Frontal cortex (tissue), 4 donors: ENCODE data around the gene OR3A2. TPM values are rescaled to one million over a fixed set of nuclear protein-coding genes. Genes with fewer than 3 reads are reported as not detected.
"Not testable (repeated sequence)": the region's sequence is repeated elsewhere in the genome, so short reads cannot be mapped to it uniquely, and the experiment has no call there.

Experiments used
- DNase-seq, 2 donors: peaks; one replicate each; pipeline ENCODE4 v3.0.0; 2012; ENCODE audit warnings: low spot score in 2 of 2
- FAIRE-seq: peaks from 2 replicates; lab custom pipeline; 2012; peaks lifted over from hg19 to GRCh38; lab: Jason Lieb, UNC
- small RNA-seq: library from RNA; depleted of rRNA; stranded (forward); fragments of <200 nt; gene quantifications from one replicate; pipeline ENCODE3, GENCODE V24; 2014
- total RNA-seq: library from RNA; depleted of rRNA; stranded (reverse); fragments of >200 nt; gene quantifications from one replicate; pipeline ENCODE4 v1.2.3, GENCODE V29; 2014
- donor health status: control.
- donor health status: control.
- donor health status: control.

OR3A2 gene
- total RNA-seq, 1 donor from 2014 or later, result 2.4 TPM

DNA sequence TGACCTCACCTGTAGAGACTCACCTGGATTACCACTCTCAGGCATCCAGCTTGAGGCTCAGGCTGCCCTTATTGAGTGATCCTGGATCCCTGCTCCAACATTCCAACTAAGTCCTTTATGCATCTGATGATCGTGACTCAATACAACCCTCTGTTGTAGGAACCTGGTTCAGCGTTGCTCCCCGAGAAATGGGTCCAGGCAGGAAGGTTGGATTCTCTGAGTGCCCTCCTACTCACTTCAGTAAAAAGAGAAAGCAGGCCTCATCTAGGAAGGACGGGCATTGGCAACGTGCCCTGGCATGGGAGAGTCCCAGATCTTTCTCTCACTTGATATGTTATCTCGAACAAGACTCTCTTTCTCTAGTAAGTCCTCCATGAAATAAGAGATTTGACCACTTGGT lies 87.8 kb downstream of the OR3A2 start, which contains the start of gene OR3A1:
Gene OR3A1 (minus strand): TSS at position 101 of the 400 bp plus-strand sequence. CDS start 5,778 bp downstream, outside the sequence.
- no peak for FAIRE-seq

DNA sequence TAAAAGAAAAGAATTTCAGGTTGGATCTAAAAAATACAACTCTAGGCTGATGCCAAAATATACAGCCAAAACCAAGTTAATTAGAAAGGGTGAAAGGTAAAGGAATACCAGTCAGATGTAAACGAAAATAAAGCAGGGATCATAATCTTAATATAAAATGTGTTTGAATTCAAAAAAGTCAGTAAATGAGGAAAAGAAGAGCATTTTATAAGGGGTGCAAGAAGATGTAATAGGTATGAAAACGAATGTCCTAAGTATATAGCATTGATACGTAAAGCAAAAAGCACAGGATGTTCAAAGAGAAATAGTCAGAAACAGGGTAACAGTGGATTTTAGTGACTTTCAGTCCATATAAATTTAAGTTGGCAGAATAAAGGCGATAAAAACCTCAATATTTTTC lies 90.5 kb downstream of the OR3A2 start:
- DNase-seq, result no peak

More for the DNA sequence above, 87.8 kb downstream of the OR3A2 start, which contains the start of gene OR3A1:
- no peak for DNase-seq

DNA sequence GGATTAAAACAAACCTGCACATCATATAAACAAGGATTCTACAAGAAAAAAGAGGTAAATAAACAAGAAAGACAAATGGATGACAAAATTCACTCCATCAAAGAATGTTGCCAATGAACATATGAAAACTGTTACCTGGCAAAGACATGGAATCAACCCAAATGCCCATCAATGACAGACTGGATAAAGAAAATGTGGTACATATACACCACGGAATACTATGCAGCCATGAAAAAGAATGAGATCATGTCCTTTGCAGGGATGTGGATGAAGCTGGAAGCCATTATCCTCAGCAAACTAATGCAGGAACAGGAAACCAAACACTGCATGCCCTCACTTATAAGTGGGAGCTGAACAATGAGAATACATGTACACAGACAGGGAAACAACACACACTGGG lies 92.6 kb downstream of the OR3A2 start:
- not testable (repeated sequence) for DNase-seq, FAIRE-seq

More for the DNA sequence above, 90.5 kb downstream of the OR3A2 start:
- FAIRE-seq, result no peak

DNA sequence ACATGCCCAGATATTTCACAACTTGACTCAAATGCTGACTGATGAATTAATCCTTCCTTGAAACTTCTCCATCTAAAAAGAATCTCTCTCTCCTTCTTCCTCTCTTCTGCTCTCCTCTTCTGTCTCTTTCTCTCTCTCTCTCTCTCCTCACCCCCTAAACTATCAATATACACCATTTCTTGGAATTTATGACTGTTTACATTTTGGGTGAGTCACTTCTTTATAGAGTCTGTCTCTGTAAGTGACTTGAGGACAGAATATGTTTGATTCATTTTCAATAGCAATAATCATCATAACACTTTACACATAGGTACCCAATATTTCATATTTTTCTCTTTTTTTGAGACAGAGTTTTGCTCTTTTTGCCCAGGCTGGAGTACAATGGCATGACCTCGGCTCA lies 103.2 kb downstream of the OR3A2 start:
- DNase-seq, result no peak
- no peak for FAIRE-seq

DNA sequence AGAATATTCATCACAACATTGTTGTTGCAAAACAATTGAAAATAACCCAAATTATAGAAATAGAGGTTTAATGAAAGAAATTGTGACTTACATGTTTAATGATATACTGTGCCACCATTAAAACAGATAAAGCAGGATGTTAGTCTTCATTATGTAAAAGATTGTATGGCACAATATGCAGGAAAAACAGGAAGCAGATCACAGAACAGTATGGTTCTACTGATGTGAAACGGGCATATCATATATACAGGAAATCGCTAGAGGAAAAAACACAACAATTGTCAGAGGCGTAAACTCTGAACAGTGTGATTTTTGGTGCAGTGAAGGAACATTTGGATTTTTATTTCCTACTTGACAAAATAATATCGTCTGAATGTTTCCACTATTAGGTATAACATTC lies 110.0 kb downstream of the OR3A2 start:
- no peak for DNase-seq
- FAIRE-seq, result no peak

DNA sequence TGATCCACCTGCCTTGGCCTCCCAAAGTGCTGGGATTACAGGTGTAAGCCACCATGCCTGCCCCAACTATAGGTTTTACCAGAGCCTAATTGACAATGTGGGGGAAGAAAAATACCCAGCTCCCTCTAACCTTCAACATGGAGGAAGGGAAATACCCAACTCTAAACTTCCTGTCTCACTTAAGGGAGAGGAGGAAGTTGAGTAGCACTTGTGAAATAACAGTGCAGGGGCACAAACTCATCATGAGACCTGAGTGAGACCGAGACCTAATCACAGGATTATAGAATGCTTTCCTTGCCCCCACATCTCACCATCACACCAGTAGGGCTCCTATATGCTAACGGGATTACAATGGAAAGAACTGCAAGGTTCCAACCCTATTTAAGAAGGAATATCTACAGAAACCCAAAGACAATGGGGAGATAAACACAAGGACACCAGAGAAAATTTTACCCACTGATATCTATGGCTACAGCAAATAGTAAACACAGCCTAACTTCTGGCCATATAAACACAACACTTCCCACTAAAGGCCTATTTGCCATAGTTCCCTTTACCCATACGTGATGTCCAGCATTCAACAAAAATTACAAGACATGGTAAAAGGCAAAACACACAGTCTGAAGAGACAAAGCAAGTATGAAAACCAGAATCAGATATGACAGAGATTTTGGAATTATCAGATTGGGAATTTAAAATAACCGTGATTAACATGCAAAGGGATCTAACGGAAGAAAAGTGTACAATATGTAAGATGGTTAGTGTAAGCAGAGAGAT lies 114.8 kb downstream of the OR3A2 start:
- DNase-seq, result no peak
- no peak for FAIRE-seq

DNA sequence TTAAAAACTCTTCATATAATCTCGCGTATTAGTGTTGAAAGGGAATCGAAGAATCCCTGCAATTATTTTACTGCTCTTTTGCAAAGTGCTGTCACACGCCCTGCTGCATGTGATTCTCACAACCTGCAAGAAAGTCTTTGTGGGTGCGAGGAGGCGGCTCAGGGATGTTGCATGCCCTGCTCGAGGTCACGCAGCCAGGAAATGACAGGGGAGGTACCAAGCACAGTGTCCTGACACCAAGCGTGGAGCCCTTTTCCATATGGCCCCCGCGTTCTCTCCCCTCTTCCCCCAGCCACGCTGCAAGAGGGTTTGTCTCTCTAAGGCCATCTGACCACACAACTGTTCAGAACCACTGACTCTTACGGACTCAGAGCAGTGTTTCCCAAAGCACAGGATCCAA lies 125.5 kb downstream of the OR3A2 start:
- DNase-seq (no peak), FAIRE-seq (no peak)

DNA sequence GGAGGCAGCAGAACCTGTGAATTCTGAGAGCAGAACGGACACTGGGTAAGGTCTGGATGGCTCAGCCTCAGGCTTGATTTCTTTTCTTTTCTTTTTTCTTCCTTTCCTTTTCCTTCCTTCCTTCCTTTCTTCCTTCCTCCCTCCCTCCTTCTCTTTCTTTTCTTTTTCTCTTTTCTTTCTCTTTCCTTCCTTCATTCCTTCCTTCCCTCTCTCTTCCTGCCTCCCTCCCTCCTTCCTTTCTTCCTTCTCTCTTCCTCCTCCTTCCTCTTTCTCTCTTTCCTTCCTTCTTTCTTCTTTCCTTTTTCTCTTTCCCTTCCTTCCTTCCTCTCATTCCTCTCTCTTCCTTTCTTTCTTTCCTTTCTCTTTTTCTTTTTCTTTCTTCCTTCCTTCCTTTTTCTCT lies 125.9 kb downstream of the OR3A2 start:
- DNase-seq (no peak), FAIRE-seq (no peak)

DNA sequence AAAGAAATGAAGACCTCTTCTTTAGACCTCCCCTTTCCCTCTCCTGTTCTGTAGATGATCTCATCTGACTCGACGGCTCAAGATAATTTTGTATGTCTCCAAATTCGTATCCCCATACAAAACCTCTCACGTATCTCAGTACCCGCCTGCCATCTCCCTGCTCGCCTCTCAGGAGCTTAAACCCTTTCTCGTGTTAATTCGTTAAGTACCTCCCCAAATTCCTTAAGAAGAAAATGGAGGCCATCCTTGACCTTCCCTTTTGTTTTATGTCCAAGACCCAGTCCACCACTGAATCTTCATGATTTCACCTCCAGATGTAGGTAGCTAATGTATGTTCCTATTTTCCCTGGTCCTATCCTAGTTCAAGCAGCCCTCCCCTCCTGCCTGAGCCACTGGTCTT lies 129.5 kb downstream of the OR3A2 start:
- DNase-seq (no peak), FAIRE-seq (no peak)

DNA sequence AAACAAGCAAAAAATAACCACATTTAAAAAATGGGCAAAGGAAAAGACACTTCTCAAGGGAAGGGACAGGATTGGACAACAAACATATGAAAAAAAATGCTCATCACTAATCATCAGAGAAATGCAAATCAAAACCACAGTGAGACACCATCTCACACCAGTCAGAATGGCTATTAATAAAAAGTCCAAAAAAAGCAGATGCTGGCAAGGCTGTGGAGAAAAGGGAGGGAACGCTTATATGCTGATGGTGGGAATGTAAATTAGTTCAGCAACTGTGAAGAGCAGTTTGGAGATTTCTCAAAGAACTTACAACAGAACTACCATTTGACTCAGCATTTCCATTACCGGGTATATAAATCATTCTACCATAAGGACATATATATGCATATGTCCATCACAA lies 137.1 kb downstream of the OR3A2 start:
- DNase-seq, FAIRE-seq: not testable (repeated sequence)

DNA sequence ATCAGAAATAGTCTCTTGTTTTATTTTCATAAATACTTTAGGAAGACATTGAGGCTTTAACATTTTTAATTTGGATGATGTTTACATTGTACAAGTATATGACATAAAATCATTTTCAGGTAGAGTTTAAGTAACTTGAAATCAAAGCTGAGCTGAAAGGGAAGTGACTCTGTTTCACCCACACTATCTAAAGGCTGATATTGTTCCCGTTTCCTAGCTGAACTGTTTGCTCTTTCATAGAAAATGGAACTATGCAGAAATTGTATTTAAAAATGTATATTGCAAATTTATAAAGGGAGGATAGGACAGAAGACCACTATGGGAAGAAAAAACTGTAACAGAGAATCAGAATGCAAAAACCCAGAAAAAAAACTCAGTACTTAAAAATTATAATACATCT lies 141.3 kb downstream of the OR3A2 start:
- DNase-seq, FAIRE-seq: not testable (repeated sequence)

DNA sequence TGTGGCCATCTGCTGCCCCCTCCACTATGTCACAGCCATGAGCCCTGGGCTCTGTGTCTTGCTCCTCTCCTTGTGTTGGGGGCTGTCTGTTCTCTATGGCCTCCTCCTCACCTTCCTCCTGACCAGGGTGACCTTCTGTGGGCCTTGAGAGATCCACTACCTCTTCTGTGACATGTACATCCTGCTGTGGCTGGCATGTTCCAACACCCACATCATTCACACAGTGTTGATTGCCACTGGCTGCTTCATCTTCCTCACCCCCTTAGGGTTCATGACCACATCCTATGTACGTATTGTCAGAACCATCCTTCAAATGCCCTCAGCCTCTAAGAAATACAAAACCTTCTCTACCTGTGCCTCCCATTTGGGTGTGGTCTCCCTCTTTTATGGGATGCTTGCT lies 145.1 kb downstream of the OR3A2 start:
- not testable (repeated sequence) for FAIRE-seq, DNase-seq

DNA sequence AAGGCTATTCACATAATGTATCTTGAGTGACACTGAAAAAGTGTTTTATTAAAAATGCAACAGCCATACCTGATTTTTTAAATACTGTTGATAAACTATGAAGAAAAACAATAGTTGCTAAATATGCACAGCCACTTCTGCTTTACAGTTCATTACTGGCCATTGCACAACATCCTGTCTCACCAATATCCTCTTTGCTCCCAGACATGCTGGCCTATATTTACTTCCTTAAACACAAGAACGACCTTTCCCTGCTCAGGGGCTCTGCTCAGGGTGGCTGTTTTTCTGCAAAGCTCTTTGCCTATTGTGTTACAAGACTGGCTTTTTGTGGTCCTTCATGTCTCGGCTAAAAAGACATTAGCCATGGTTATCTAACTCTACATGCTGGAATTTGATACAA lies 147.4 kb downstream of the OR3A2 start:
- DNase-seq, FAIRE-seq: not testable (repeated sequence)

DNA sequence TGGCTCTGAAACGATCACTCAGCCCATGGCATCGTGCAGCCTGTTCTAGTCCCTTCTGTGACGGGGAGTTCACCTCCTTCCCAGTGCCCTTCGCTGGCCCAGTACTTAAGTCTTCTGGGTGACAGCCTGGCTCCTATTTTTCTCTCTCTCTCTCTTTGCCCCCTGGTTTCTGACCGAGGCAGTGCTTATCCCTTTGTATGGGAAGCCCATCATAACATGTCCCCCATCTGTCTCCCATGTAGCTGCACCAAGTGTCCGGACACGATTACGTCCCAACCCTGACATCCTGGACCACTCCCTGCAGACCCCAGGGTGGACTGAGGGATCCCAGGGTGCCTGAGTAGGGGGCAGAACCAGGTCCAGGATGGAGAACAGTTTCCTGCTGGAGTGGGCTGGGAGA lies 153.8 kb downstream of the OR3A2 start:
- DNase-seq, FAIRE-seq: not testable (repeated sequence)

Small RNA genes within 50 kb of the gene (small RNA-seq; reads per million reads assigned to genes)
- gene OR1AC1P, result not detected

Other genes starting within 250 kb of the OR3A2 start
- gene OR1A2, start 188.8 kb downstream of the OR3A2 start, total RNA-seq, result not detected
- gene OR1A1, start 178.6 kb downstream of the OR3A2 start, total RNA-seq, result not detected
- gene OR3A1, start 87.9 kb downstream of the OR3A2 start, total RNA-seq, result 0.41 TPM
- not detected for gene OR1E1, start 12.1 kb upstream of the OR3A2 start, total RNA-seq
- gene OR3A3, start 25.1 kb upstream of the OR3A2 start, total RNA-seq, result not detected
- not detected for gene OR1E2, start 47.5 kb upstream of the OR3A2 start, total RNA-seq
- 3.7 TPM for gene SPATA22, start 85.5 kb upstream of the OR3A2 start, total RNA-seq
- gene ASPA, start 89.7 kb upstream of the OR3A2 start, total RNA-seq, result 0.41 TPM
- 0.82 TPM for gene TRPV3, start 171.5 kb upstream of the OR3A2 start, total RNA-seq
- 4.5 TPM for gene TRPV1, start 223.1 kb upstream of the OR3A2 start, total RNA-seq
- 8.6 TPM for gene SHPK, start 249.9 kb upstream of the OR3A2 start, total RNA-seq